ENCODE results near the gene CREB5. TPM values are rescaled to one million over a fixed set of nuclear protein-coding genes. Genes with fewer than 3 reads are reported as not detected.

Gene CREB5
- total RNA-seq, 1 donor from 2014 or later: 10.3 TPM

DNA sequence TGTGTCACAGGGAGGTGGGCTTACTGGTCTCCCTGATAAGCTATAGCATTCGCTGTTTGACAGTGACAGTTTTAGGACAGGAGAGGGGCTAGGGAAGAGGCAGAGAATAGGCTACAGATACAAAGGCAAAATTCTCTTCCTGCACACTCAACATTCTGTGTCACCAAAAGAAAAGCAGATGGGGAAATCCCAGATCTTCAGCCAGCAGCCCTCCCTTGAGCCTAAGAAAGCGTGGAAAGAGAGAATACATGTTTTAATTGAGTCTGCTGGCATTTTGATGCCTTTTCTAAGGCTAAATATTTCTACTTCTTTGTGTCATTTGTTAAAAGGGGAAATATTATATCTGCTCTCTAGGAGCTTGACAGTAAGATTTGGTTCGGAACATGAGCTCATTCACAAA is 298.8 kb downstream of the CREB5 start:
- ATAC-seq (no peak), DNase-seq (no peak)
- H3K36me3 ChIP-seq: no peaks in the 10 kb centered on the region
- intact Hi-C loops (cut with DNase I): no loop called here
- no peaks in the 10 kb centered on the region for H3K27me3 ChIP-seq (ENCODE audit: low read depth)
- no peak overlapping the region for H3K4me3 ChIP-seq
- TF ChIP-seq, protein P1, sequence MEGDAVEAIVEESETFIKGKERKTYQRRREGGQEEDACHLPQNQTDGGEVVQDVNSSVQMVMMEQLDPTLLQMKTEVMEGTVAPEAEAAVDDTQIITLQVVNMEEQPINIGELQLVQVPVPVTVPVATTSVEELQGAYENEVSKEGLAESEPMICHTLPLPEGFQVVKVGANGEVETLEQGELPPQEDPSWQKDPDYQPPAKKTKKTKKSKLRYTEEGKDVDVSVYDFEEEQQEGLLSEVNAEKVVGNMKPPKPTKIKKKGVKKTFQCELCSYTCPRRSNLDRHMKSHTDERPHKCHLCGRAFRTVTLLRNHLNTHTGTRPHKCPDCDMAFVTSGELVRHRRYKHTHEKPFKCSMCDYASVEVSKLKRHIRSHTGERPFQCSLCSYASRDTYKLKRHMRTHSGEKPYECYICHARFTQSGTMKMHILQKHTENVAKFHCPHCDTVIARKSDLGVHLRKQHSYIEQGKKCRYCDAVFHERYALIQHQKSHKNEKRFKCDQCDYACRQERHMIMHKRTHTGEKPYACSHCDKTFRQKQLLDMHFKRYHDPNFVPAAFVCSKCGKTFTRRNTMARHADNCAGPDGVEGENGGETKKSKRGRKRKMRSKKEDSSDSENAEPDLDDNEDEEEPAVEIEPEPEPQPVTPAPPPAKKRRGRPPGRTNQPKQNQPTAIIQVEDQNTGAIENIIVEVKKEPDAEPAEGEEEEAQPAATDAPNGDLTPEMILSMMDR (IDR thresholded peaks at IDR 0.05): no peak
- H3K4me1 ChIP-seq: peaks cover 9% of the 10 kb centered on the region
- no peak overlapping the region for H3K27ac ChIP-seq
- no peaks in the 10 kb centered on the region for H3K9me3 ChIP-seq

GRCh38 chr7:28714459-28715120 is 302.3 kb downstream of the CREB5 start:
- TF ChIP-seq, protein P1 (IDR thresholded peaks at IDR 0.05): no peak
- H3K36me3 ChIP-seq: peaks cover 4% of the 10 kb centered on the region
- DNase-seq (no peak), ATAC-seq (no peak)
- H3K27me3 ChIP-seq (ENCODE audit: low read depth): no peaks in the 10 kb centered on the region
- H3K9me3 ChIP-seq: no peaks in the 10 kb centered on the region
- intact Hi-C loops (cut with DNase I): no loop called here
- no peak overlapping the region for H3K4me3 ChIP-seq
- no peak overlapping the region for H3K27ac ChIP-seq
- H3K4me1 ChIP-seq: peaks cover 13% of the 10 kb centered on the region

DNA sequence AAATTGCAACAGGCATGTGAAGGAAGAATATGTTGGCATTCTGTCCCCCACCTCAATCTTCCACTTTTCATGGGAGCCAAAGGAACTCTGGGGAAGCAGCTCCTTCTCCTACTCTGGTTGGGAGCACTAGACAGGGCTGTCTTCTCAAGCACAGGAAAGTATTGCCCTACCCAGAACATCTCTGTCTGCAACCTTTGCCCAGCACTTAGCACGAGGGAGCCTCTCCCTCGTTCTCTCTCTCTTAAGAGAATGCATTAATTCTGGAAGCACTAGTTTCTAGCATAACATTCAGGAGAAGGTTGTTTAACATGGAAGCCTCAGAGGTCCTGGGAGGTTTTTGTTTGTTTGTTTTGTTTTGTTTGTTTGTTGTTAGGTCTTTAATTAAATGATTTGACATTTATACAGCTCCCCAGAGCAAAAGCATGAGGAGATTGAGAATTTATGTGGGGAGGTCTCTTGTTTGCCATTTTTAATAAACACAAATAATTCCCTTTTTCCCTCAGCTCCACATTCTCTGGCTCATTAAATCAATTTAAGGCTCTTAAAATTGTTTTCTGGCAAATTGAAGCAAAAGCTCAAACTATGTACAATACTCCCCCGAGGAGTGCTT is 305.2 kb downstream of the CREB5 start:
- Histone ChIP-seq H3K27me3 (ENCODE audit: low read depth) (no peaks in the 10 kb centered on the region), H3K9me3 (no peaks in the 10 kb centered on the region), H3K36me3 (peaks cover 4% of the 10 kb centered on the region), H3K4me1 (peaks cover 13% of the 10 kb centered on the region), H3K27ac (no peak overlapping the region), H3K4me3 (no peak overlapping the region)
- ATAC-seq (no peak), DNase-seq (no peak)
- intact Hi-C loops (cut with DNase I): no loop called here
- TF ChIP-seq, protein P1 (IDR thresholded peaks at IDR 0.05): no peak

DNA sequence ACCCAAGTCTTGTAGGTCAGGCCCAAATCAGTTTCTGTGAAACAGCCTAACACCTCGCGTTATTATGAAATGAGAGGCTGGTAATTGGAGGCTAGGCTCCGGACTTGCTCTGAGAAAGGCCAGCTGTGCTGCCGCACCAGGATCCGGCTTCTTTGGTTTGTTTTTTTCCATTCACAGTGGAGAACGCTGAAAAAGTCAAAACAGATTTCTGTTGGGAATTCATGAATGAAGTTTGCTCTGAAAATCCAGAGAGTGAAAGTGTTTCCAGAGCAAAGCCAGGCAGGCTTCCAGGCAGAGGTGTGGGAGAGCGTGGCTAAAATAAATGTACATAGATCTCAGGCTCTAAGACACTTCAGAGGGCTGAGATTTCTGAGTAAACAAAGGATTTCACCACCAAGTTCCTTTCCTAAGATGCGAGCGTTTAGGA is 305.8 kb downstream of the CREB5 start:
- Histone ChIP-seq H3K36me3 (peaks cover 4% of the 10 kb centered on the region), H3K4me1 (peaks cover 13% of the 10 kb centered on the region), H3K9me3 (no peaks in the 10 kb centered on the region), H3K4me3 (no peak overlapping the region), H3K27ac (no peak overlapping the region), H3K27me3 (ENCODE audit: low read depth) (no peaks in the 10 kb centered on the region)
- intact Hi-C loops (cut with DNase I): no loop called here
- ATAC-seq: peak in 1 of 2 donors; percentile 24
- TF ChIP-seq, protein P1 (IDR thresholded peaks at IDR 0.05): no peak
- no peak for DNase-seq

- intact Hi-C loops (cut with DNase I): no loop called here
- Histone ChIP-seq H3K36me3 (peaks cover 4% of the 10 kb centered on the region), H3K4me3 (no peak overlapping the region), H3K27me3 (ENCODE audit: low read depth) (no peaks in the 10 kb centered on the region), H3K27ac (no peak overlapping the region), H3K4me1 (peaks cover 13% of the 10 kb centered on the region), H3K9me3 (no peaks in the 10 kb centered on the region)
- TF ChIP-seq, protein P1 (IDR thresholded peaks at IDR 0.05): no peak
- DNase-seq (no peak), ATAC-seq (no peak)
These were observed 306.2 kb downstream of the CREB5 start for GRCh38 chr7:28718545-28718944.

All from lower lobe of right lung (tissue), 2 donors.